Measurements from ENCODE around the gene ARID3A. TPM values are rescaled to one million over a fixed set of nuclear protein-coding genes. Genes with fewer than 3 reads are reported as not detected.

The ARID3A gene
- total and polyA plus RNA-seq, 9 donors, result 9.4 to 19.1 (median 15.9) TPM

GRCh38 chr19:1004803-1005664 is 79.2 kb downstream of the ARID3A start:
- no peaks in the 10 kb centered on the region for H3K9me3 ChIP-seq (replicated peaks; ENCODE audit: control insufficient read depth, low read depth, low read length)
- H3K27me3 ChIP-seq (ENCODE audit: control insufficient read depth, insufficient read depth, low read length), result peaks cover 25% of the 10 kb centered on the region
- H3K27ac ChIP-seq (ENCODE audit: low read length), result no peak overlapping the region
- H3K4me1 ChIP-seq (ENCODE audit: control insufficient read depth, insufficient read depth, low read length), result peaks cover 16% of the 10 kb centered on the region
- 91% methylated on average over 64 of the region's 70 CpGs for WGBS (ENCODE audit: insufficient coverage)
- no peak for DNase-seq
- peaks cover 7% of the 10 kb centered on the region for H3K36me3 ChIP-seq (ENCODE audit: control insufficient read depth, insufficient read depth, low read length)
- no peak overlapping the region for H3K4me3 ChIP-seq (ENCODE audit: low read length)

GRCh38 chr19:1006711-1007398 is 81.0 kb downstream of the ARID3A start:
- Histone ChIP-seq H3K4me3 (ENCODE audit: low read length) (no peak overlapping the region), H3K4me1 (ENCODE audit: control insufficient read depth, insufficient read depth, low read length) (peaks cover 11% of the 10 kb centered on the region), H3K27me3 (ENCODE audit: control insufficient read depth, insufficient read depth, low read length) (peaks cover 12% of the 10 kb centered on the region), H3K9me3 (replicated peaks; ENCODE audit: control insufficient read depth, low read depth, low read length) (no peaks in the 10 kb centered on the region), H3K36me3 (ENCODE audit: control insufficient read depth, insufficient read depth, low read length) (peaks cover 21% of the 10 kb centered on the region), H3K27ac (ENCODE audit: low read length) (no peak overlapping the region)
- DNase-seq, result no peak
- WGBS (ENCODE audit: insufficient coverage), result 79% methylated on average over 20 of the region's 27 CpGs

- Histone ChIP-seq H3K9me3 (replicated peaks; ENCODE audit: control insufficient read depth, low read depth, low read length) (no peaks in the 10 kb centered on the region), H3K4me1 (ENCODE audit: control insufficient read depth, insufficient read depth, low read length) (peaks cover 11% of the 10 kb centered on the region), H3K4me3 (ENCODE audit: low read length) (no peak overlapping the region), H3K36me3 (ENCODE audit: control insufficient read depth, insufficient read depth, low read length) (peaks cover 28% of the 10 kb centered on the region), H3K27me3 (ENCODE audit: control insufficient read depth, insufficient read depth, low read length) (peaks cover 4% of the 10 kb centered on the region), H3K27ac (ENCODE audit: low read length) (no peak overlapping the region)
- WGBS (ENCODE audit: insufficient coverage), result 91% methylated on average over 70 of the region's 73 CpGs
- DNase-seq, result no peak
Observed at GRCh38 chr19:1007399-1008251, 81.8 kb downstream of the ARID3A start.

- peaks cover 11% of the 10 kb centered on the region for H3K4me1 ChIP-seq (ENCODE audit: control insufficient read depth, insufficient read depth, low read length)
- H3K4me3 ChIP-seq (ENCODE audit: low read length), result no peak overlapping the region
- H3K36me3 ChIP-seq (ENCODE audit: control insufficient read depth, insufficient read depth, low read length), result peaks cover 36% of the 10 kb centered on the region
- no peaks in the 10 kb centered on the region for H3K9me3 ChIP-seq (replicated peaks; ENCODE audit: control insufficient read depth, low read depth, low read length)
- DNase-seq, result no peak
- WGBS (ENCODE audit: insufficient coverage), result 92% methylated on average over 19 of the region's 45 CpGs
- no peaks in the 10 kb centered on the region for H3K27me3 ChIP-seq (ENCODE audit: control insufficient read depth, insufficient read depth, low read length)
- no peak overlapping the region for H3K27ac ChIP-seq (ENCODE audit: low read length)
Observed at GRCh38 chr19:1008268-1009040, 82.6 kb downstream of the ARID3A start.

GRCh38 chr19:1009041-1009980 is 83.5 kb downstream of the ARID3A start:
- Histone ChIP-seq H3K27ac (ENCODE audit: low read length) (peak overlapping the region; percentile 42), H3K36me3 (ENCODE audit: control insufficient read depth, insufficient read depth, low read length) (peaks cover 44% of the 10 kb centered on the region), H3K4me3 (ENCODE audit: low read length) (no peak overlapping the region), H3K4me1 (ENCODE audit: control insufficient read depth, insufficient read depth, low read length) (peaks cover 11% of the 10 kb centered on the region), H3K27me3 (ENCODE audit: control insufficient read depth, insufficient read depth, low read length) (no peaks in the 10 kb centered on the region), H3K9me3 (replicated peaks; ENCODE audit: control insufficient read depth, low read depth, low read length) (no peaks in the 10 kb centered on the region)
- no peak for DNase-seq
- 70% methylated on average over 89 of the region's 92 CpGs for WGBS (ENCODE audit: insufficient coverage)

- H3K4me3 ChIP-seq (ENCODE audit: low read length), result no peak overlapping the region
- no peaks in the 10 kb centered on the region for H3K27me3 ChIP-seq (ENCODE audit: control insufficient read depth, insufficient read depth, low read length)
- no peak for DNase-seq
- H3K4me1 ChIP-seq (ENCODE audit: control insufficient read depth, insufficient read depth, low read length), result peaks cover 17% of the 10 kb centered on the region
- H3K9me3 ChIP-seq (replicated peaks; ENCODE audit: control insufficient read depth, low read depth, low read length), result no peaks in the 10 kb centered on the region
- peak overlapping the region; percentile 42 for H3K27ac ChIP-seq (ENCODE audit: low read length)
- 66% methylated on average over 19 of the region's 29 CpGs for WGBS (ENCODE audit: insufficient coverage)
- H3K36me3 ChIP-seq (ENCODE audit: control insufficient read depth, insufficient read depth, low read length), result peaks cover 46% of the 10 kb centered on the region
Observed at GRCh38 chr19:1009981-1010538, 84.2 kb downstream of the ARID3A start.

- WGBS (ENCODE audit: insufficient coverage), result 89% methylated on average over 36 of the region's 56 CpGs
- no peaks in the 10 kb centered on the region for H3K9me3 ChIP-seq (replicated peaks; ENCODE audit: control insufficient read depth, low read depth, low read length)
- no peak overlapping the region for H3K4me3 ChIP-seq (ENCODE audit: low read length)
- no peak for DNase-seq
- H3K36me3 ChIP-seq (ENCODE audit: control insufficient read depth, insufficient read depth, low read length), result peaks cover 46% of the 10 kb centered on the region
- H3K27ac ChIP-seq (ENCODE audit: low read length), result no peak overlapping the region
- peaks cover 24% of the 10 kb centered on the region for H3K4me1 ChIP-seq (ENCODE audit: control insufficient read depth, insufficient read depth, low read length)
- no peaks in the 10 kb centered on the region for H3K27me3 ChIP-seq (ENCODE audit: control insufficient read depth, insufficient read depth, low read length)
Observed at GRCh38 chr19:1010586-1011510, 85.0 kb downstream of the ARID3A start.

- H3K36me3 ChIP-seq (ENCODE audit: control insufficient read depth, insufficient read depth, low read length), result peaks cover 49% of the 10 kb centered on the region
- DNase-seq, result no peak
- H3K9me3 ChIP-seq (replicated peaks; ENCODE audit: control insufficient read depth, low read depth, low read length), result no peaks in the 10 kb centered on the region
- H3K4me3 ChIP-seq (ENCODE audit: low read length), result no peak overlapping the region
- 78% methylated on average over 36 of the region's 36 CpGs for WGBS (ENCODE audit: insufficient coverage)
- H3K4me1 ChIP-seq (ENCODE audit: control insufficient read depth, insufficient read depth, low read length), result peaks cover 34% of the 10 kb centered on the region
- no peaks in the 10 kb centered on the region for H3K27me3 ChIP-seq (ENCODE audit: control insufficient read depth, insufficient read depth, low read length)
- no peak overlapping the region for H3K27ac ChIP-seq (ENCODE audit: low read length)
Observed at GRCh38 chr19:1011831-1012333, 86.0 kb downstream of the ARID3A start.

All from muscle of leg (tissue), 11 donors.